IPS-18c (cell line): ENCODE results near the gene CACNA2D1.

ENCODE experiments used
- H3K4me3 ChIP-seq: 2 replicates; pipeline ENCODE4 v1.7.0; 2013; ENCODE audit warnings: low read depth, mild to moderate bottlenecking, low read length, moderate library complexity; ENCODE audit not compliant: insufficient read depth
- H3K9me3 ChIP-seq: one replicate; pipeline ENCODE4 v1.6.1; 2013; ENCODE audit warnings: mild to moderate bottlenecking, low read length, moderate library complexity; ENCODE audit not compliant: control insufficient read depth, insufficient read depth

The CACNA2D1 gene

GRCh38 chr7:82327898-82328297 lies 115.7 kb downstream of the CACNA2D1 start:
- H3K9me3 ChIP-seq, result no peaks in the 10 kb centered on the region

GRCh38 chr7:82325416-82325815 lies 118.2 kb downstream of the CACNA2D1 start:
- Histone ChIP-seq H3K4me3 (no peak overlapping the region), H3K9me3 (no peaks in the 10 kb centered on the region)

More at GRCh38 chr7:82327898-82328297, 115.7 kb downstream of the CACNA2D1 start:
- no peak overlapping the region for H3K4me3 ChIP-seq

GRCh38 chr7:82323806-82324205 lies 119.8 kb downstream of the CACNA2D1 start:
- Histone ChIP-seq H3K9me3 (no peaks in the 10 kb centered on the region), H3K4me3 (no peak overlapping the region)

DNA sequence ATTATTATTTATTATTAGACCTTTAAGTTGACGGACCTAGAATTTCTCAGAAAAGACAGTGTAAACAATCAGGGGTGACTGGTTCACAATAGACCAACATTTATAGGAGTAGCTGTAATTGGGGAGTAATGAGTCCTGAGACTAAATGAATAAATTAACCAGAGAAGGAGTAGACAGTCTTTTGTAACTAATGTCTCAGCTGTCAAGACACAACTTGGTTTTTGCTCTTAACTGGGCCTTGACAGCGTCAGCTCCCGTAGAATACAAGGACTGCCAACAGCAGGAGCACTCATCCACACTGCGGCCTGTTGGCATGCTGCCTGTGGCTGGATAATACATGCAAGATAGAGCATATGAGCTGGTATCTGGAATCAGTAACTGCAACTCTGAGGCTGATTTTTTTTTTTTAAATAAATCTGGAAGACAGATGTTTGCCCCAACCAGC lies 123.9 kb downstream of the CACNA2D1 start:
- H3K4me3 ChIP-seq, result no peak overlapping the region
- H3K9me3 ChIP-seq, result no peaks in the 10 kb centered on the region

DNA sequence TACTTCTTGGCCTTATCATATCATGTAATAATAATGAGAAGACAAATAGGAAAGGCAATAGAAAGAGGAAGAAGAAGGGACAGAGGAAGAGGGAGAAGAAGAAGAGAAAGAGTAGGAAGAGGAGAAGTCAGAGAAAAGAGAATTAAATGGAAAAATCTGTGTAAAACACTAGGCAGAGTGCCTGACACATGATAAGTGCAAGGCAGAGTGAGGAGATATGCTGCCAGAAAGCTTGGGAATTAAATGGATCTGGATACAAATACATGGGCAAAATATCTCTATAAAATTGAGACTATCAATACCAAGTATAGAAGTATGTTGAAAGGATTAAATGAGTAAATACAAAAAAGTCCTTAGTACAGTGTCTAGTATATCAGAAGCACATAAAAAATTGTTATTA lies 124.8 kb downstream of the CACNA2D1 start:
- Histone ChIP-seq H3K4me3 (no peak overlapping the region), H3K9me3 (no peaks in the 10 kb centered on the region)

- H3K9me3 ChIP-seq, result no peaks in the 10 kb centered on the region
- H3K4me3 ChIP-seq, result no peak overlapping the region
These were observed 125.8 kb downstream of the CACNA2D1 start for GRCh38 chr7:82317760-82318159.

GRCh38 chr7:82317257-82317721 lies 126.3 kb downstream of the CACNA2D1 start:
- Histone ChIP-seq H3K9me3 (no peaks in the 10 kb centered on the region), H3K4me3 (no peak overlapping the region)

DNA sequence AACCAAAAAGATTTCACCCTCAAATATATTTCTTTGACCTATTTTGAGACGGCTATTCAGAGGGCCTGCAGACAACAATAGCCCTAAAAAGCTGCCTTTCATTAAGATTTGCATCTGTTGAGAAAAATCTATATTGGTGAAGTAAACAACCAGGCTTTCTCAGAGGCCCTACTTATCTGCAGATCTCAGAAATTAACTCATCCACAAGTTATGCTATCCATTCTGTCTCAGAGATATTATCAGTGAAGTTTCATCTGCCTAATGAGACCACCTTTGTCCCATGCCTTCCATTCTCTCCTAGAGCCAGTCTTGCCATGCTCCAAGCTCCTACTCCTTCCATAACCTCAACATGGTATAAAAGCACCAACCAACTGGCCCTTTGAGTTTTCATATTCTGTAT lies 130.3 kb downstream of the CACNA2D1 start:
- Histone ChIP-seq H3K4me3 (no peak overlapping the region), H3K9me3 (no peaks in the 10 kb centered on the region)

DNA sequence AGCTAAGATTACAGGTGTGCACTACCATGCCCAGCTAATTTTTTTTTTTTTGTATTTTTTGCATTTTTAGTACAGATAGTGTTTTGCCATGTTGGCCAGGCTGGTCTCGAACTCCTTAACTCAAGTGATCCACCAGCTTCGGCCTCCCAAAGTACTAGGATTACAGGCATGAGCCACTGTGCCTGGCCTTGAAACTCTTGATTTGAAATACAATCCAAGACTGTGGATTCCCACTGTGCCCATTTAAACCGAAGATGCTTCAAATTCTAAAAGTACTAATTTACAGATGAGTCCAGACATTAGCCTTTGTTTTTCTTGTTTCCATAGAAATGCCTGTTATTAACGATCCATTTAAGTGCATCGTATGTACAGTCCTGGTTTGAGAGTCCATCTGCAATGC lies 130.9 kb downstream of the CACNA2D1 start:
- H3K9me3 ChIP-seq, result no peaks in the 10 kb centered on the region
- no peak overlapping the region for H3K4me3 ChIP-seq

- no peaks in the 10 kb centered on the region for H3K9me3 ChIP-seq
These were observed 138.1 kb downstream of the CACNA2D1 start for GRCh38 chr7:82305347-82306005.

DNA sequence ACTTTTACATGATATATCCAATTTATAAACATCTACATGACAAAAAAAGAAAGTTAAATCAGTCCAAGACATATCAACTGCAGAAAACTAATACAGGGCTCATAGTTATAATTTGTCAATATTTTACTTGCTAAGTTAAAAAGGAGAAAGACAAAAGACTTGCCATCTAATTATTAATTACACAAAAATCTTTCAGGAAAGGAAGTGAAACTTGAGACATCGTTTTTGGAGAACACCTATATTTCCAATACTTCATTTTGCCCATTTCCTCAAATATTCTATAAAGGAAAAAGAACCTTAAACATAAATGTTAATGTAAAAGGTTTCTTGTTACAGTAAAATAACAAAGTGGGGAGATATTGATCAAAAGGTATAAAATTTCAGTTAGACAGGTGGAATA lies 148.7 kb downstream of the CACNA2D1 start:
- Histone ChIP-seq H3K9me3 (no peaks in the 10 kb centered on the region), H3K4me3 (no peak overlapping the region)

More at GRCh38 chr7:82305347-82306005, 138.1 kb downstream of the CACNA2D1 start:
- no peak overlapping the region for H3K4me3 ChIP-seq

DNA sequence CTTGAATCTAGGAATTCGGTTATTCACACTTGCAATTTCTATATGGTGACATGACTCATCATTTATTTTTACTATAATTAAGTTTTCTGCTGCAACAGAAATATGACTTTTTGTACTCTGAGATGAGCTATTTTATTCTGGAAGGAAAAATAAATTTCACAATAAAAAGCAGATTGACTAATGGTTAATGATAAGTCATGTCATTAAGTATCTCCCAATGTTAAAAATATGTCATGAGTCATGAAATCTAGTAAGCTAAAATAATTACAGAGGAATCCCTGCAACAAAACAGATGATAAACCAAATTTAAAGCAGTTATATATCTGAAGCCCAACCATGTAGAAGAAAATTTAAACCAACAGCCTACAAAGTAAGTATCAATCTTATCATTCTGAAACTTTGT lies 149.2 kb downstream of the CACNA2D1 start:
- Histone ChIP-seq H3K9me3 (no peaks in the 10 kb centered on the region), H3K4me3 (no peak overlapping the region)

- no peak overlapping the region for H3K4me3 ChIP-seq
- H3K9me3 ChIP-seq, result no peaks in the 10 kb centered on the region
These were observed 150.1 kb downstream of the CACNA2D1 start for GRCh38 chr7:82293467-82293866.

- no peaks in the 10 kb centered on the region for H3K9me3 ChIP-seq
- H3K4me3 ChIP-seq, result no peak overlapping the region
These were observed 151.6 kb downstream of the CACNA2D1 start for GRCh38 chr7:82291931-82292330.

- Histone ChIP-seq H3K4me3 (no peak overlapping the region), H3K9me3 (no peaks in the 10 kb centered on the region)
These were observed 153.7 kb downstream of the CACNA2D1 start for GRCh38 chr7:82289889-82290288.

DNA sequence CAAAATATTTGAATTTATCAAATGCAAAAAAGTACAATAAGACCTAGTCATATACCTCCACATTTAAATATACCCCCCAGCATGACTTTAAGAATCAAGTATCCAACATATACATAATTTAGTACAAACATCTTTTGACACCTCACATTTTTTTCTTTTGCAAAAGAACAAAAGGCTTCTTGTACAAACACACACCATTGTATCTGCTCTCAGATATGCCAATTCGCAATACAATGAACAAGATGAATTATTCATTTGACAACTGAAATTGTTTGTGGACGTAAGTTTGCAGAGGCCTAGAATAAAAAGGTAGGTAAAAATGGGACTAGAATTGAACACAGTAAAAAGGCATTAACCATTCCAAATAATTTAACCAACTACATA lies 154.4 kb downstream of the CACNA2D1 start:
- H3K9me3 ChIP-seq, result no peaks in the 10 kb centered on the region
- no peak overlapping the region for H3K4me3 ChIP-seq

DNA sequence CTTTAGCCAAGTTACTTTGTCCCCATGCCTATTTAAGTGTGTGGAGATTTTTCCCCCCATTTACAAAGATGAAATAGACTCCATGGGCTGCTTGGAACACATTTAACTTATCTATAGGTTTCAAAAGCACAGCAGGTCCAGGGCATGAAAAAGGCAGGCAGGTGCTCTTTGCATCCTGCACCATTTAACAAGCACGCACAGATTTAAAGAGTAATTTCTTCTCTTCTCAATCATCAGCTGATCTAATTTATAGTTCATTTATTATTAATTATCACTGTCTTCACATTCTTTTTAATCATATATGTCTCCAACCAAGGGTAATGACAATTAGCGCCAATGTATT lies 156.8 kb downstream of the CACNA2D1 start:
- Histone ChIP-seq H3K9me3 (no peaks in the 10 kb centered on the region), H3K4me3 (no peak overlapping the region)

DNA sequence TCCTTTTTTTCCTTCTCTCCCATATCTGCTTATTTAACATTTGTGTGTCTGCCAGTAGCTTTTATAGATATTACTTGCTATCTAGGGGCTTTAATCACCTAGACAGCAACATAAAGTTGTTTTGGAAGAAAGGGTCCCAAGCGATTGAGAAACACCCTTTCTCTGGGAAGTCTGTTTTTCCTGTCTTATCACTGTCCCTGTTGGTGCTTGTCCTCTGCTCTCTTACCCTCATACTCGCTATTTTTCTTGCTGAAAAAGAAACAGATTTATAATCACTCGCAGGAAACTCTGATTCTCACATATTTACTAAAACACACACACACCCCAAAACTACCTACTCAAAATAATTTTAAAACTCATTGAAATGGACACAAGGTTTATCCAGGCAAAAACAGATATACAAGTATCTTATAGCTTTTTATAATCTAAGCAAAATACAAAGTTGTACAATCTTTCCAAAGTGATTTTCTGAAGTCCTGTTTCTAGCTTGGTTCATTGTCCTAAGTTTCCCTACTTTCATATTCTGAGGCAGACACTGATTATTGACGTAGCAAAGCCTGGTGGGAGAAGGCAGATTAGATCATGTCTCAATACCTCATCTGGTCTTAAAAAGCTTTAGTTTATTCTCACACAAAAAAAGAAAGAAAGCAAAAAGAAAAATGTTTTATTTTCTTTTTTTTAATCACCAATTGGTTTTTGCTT lies 157.3 kb downstream of the CACNA2D1 start:
- Histone ChIP-seq H3K9me3 (no peaks in the 10 kb centered on the region), H3K4me3 (no peak overlapping the region)
